ENCODE data around the gene LRRC23. TPM values are rescaled to one million over a fixed set of nuclear protein-coding genes. Genes with fewer than 3 reads are reported as not detected.
"Not testable (repeated sequence)": the region's sequence is repeated elsewhere in the genome, so short reads cannot be mapped to it uniquely, and the experiment has no call there.

LRRC23 gene
- total and polyA plus RNA-seq, 5 donors from 2014 or later: 2.2 to 6.6 (median 4.7) TPM

DNA sequence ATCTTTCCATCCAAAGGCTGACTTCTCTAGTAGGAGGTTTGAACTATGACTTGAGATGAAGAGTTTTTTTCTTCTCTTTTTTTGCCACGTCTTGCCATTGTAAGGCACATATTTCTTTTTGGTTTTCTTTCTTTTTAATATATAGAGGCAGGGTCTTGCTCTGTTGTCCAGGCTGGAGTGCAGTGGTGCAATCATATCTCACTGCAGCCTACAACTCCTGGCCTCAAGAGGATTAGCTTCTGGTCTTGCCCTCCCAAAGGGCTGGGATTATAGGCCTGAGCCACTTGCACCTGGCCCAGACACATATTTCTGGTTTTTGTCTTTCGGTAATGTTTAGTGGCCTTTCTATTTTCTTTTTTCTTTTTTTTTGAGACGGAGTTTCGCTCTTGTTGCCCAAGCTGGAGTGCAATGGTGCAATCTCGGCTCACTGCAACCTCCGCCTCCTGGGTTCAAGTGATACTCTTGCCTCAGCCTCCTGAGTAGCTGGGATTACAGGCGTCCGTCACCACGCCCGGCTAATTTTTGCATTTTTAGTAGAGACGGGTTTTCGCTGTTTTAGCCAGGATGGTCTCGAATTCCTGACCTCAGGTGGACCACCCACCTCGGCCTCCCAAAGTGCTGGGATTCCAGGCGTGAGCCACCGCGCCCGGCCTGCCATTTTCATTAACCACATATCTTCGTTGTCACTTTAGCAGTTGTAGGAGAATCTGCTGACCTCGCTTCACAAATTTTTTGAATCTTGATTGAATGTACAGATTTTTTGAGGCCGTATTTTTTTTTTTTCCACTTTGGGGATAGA lies 14.6 kb upstream of the LRRC23 start:
- H3K36me3 ChIP-seq (ENCODE audit: control insufficient read depth, insufficient read depth, low read length); DNase-seq; H3K27me3 ChIP-seq (ENCODE audit: control insufficient read depth, insufficient read depth, low read length); H3K27me3 Mint-ChIP-seq; H3K9me3 ChIP-seq (ENCODE audit: control insufficient read depth in 2 of 2, low read length in 2 of 2); H3K36me3 Mint-ChIP-seq; H3K9me3 Mint-ChIP-seq; ATAC-seq (ENCODE audit: low read depth in 2 of 2): not testable (repeated sequence)
- Histone ChIP-seq H3K27ac (ENCODE audit: insufficient read depth, low read length, poor library complexity, severe bottlenecking) (peak overlapping the region; percentile 93), H3K4me1 (ENCODE audit: control insufficient read depth, insufficient read depth, low read length, poor library complexity, severe bottlenecking) (peaks cover 12% of the 10 kb centered on the region), H3K4me3 (ENCODE audit: low read depth, low read length) (peak overlapping the region; percentile 86)
- Mint-ChIP-seq H3K4me1 (peaks cover 4 to 21% (median 12%) of the 10 kb centered on the region in 4 donors), H3K4me3 (peak overlapping the region; percentile 43 to 86 (median 82)), H3K27ac (peak overlapping the region; percentile 60 to 95 (median 91))

DNA sequence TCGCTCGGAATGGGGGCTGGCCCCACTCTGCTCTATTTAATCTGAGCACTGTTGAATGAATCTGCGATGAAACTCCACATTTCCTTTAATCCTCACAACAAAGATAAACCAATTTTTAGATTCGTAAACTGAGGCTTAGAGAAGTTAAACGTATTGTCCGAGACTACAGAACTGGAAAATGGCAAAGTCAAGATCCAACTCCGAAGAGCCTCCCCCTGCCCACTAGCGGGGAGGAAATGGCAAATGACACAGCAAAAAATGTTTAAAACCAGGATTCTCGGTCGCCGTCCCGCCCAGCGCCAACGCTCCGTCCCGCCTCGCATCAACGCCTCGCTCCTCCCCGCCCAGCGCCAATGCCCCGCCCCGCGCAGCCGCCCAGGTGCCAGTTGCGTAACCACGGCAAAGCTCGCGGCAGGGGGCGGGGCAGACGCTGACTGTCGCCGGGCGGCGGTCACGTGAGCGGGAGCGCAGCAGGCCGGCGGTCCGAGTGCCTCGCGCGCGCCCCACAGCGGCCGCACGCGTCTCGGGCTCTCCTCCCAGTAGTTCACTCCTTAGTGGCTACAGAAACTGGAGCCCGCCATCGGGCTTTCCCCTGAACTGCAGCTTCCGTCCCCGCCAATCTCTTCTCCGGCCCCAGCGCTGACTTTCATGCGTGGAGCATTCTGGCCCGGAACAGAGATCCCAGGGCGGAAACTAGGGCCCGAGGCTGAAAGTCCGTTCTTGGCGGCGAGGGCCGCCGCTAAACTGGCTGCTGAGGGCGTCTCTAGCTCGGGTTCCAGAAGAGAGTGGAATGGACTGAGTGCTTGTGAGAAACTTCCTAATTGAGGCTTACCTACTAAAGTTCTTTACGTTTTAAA lies 13.6 kb upstream of the LRRC23 start:
- H3K27ac Mint-ChIP-seq: peak overlapping the region; percentile 60 to 95 (median 91)
- H3K27me3 Mint-ChIP-seq: no peaks in the 10 kb centered on the region
- H3K9me3 Mint-ChIP-seq: no peaks in the 10 kb centered on the region
- H3K9me3 ChIP-seq (ENCODE audit: control insufficient read depth in 2 of 2, low read length in 2 of 2): no peaks in the 10 kb centered on the region
- H3K27ac ChIP-seq (ENCODE audit: insufficient read depth, low read length, poor library complexity, severe bottlenecking): peak overlapping the region; percentile 93
- peak; percentile 96 to 97 for ATAC-seq (ENCODE audit: low read depth in 2 of 2)
- peak overlapping the region; percentile 85 to 97 (median 86) for H3K4me3 Mint-ChIP-seq
- peaks cover 4 to 19% (median 12%) of the 10 kb centered on the region in 4 donors for H3K4me1 Mint-ChIP-seq
- H3K4me3 ChIP-seq (ENCODE audit: low read depth, low read length): peak overlapping the region; percentile 92
- no peaks in the 10 kb centered on the region for H3K36me3 Mint-ChIP-seq
- DNase-seq: peak; percentile 98
- peaks cover 12% of the 10 kb centered on the region for H3K4me1 ChIP-seq (ENCODE audit: control insufficient read depth, insufficient read depth, low read length, poor library complexity, severe bottlenecking)
- H3K36me3 ChIP-seq (ENCODE audit: control insufficient read depth, insufficient read depth, low read length): no peaks in the 10 kb centered on the region
- no peaks in the 10 kb centered on the region for H3K27me3 ChIP-seq (ENCODE audit: control insufficient read depth, insufficient read depth, low read length)

DNA sequence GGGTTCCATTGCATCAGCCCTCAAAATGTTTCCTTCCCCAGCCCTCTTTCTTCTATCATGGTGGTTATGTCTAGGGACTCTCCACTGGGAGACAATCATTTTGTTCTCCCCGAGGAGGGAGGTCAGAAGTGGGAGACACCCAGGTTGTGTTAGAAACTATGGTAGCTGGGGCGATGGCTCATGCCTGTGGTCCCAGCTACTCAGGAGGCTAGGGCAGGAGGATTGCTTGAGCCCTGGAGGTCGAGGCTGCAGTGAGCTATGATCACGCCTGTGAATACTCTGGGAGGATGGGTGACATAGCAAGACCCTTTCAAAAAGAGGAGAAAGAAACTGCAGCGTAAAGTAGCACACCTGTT lies 13.0 kb upstream of the LRRC23 start:
- H3K27ac Mint-ChIP-seq: peak overlapping the region; percentile 17 to 95 (median 91)
- Histone ChIP-seq H3K27ac (ENCODE audit: insufficient read depth, low read length, poor library complexity, severe bottlenecking) (peak overlapping the region; percentile 93), H3K4me3 (ENCODE audit: low read depth, low read length) (peak overlapping the region; percentile 92), H3K9me3 (ENCODE audit: control insufficient read depth in 2 of 2, low read length in 2 of 2) (no peaks in the 10 kb centered on the region), H3K27me3 (ENCODE audit: control insufficient read depth, insufficient read depth, low read length) (no peaks in the 10 kb centered on the region), H3K36me3 (ENCODE audit: control insufficient read depth, insufficient read depth, low read length) (no peaks in the 10 kb centered on the region), H3K4me1 (ENCODE audit: control insufficient read depth, insufficient read depth, low read length, poor library complexity, severe bottlenecking) (peaks cover 12% of the 10 kb centered on the region)
- peaks cover 4 to 19% (median 12%) of the 10 kb centered on the region in 4 donors for H3K4me1 Mint-ChIP-seq
- ATAC-seq (ENCODE audit: low read depth in 2 of 2) (no peak), DNase-seq (no peak)
- no peaks in the 10 kb centered on the region for H3K27me3 Mint-ChIP-seq
- no peaks in the 10 kb centered on the region for H3K36me3 Mint-ChIP-seq
- peak overlapping the region; percentile 85 to 97 (median 86) for H3K4me3 Mint-ChIP-seq
- no peaks in the 10 kb centered on the region for H3K9me3 Mint-ChIP-seq

DNA sequence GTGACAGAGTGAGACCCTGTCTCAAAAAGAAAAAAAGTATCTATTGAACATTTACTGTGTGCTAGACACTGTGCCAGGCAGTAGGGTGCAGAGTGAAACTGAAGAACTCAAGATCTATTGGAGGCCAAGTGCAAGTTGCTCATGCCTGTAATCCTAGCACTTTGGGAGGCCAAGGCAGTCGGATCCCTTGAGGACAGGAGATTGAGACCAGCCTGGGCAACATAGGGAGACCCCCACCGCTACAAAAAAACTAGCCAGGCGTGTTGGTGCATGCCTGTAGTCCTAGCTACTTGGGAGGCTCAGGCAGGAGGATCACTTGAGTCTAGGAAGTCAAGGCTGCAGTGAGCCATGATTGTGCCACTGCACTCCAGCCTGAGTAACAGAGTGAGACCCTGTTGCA lies 11.9 kb upstream of the LRRC23 start:
- Mint-ChIP-seq H3K4me1 (peaks cover 4 to 19% (median 12%) of the 10 kb centered on the region in 4 donors), H3K4me3 (peak overlapping the region in 3 of 4 donors; percentile 7 to 86 (median 41)), H3K27ac (peak overlapping the region in 1 of 3 donors; percentile 91)
- H3K4me3 ChIP-seq (ENCODE audit: low read depth, low read length); H3K27me3 ChIP-seq (ENCODE audit: control insufficient read depth, insufficient read depth, low read length); ATAC-seq (ENCODE audit: low read depth in 2 of 2); H3K9me3 Mint-ChIP-seq; H3K36me3 Mint-ChIP-seq; H3K9me3 ChIP-seq (ENCODE audit: control insufficient read depth in 2 of 2, low read length in 2 of 2); H3K36me3 ChIP-seq (ENCODE audit: control insufficient read depth, insufficient read depth, low read length); H3K27me3 Mint-ChIP-seq; H3K27ac ChIP-seq (ENCODE audit: insufficient read depth, low read length, poor library complexity, severe bottlenecking); DNase-seq: not testable (repeated sequence)
- H3K4me1 ChIP-seq (ENCODE audit: control insufficient read depth, insufficient read depth, low read length, poor library complexity, severe bottlenecking): peaks cover 12% of the 10 kb centered on the region

DNA sequence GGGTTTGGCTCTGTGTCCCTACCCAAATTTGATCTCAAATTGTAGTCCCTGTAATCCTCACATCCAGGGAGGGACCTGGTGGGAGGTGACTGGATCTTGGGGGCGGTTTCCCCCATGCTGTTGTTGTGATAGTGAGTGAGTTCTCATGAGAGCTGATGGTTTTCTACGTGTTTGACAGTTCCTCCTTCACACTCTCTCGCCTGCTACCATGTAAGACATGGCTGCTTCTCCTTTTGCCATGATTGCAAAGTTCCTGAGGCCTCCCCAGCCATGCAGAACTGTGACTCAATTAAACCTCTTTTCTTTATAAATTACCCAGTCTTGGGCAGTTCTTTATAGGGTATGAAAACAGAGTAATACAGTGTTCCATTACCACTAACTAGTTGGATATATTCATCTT lies 10.3 kb upstream of the LRRC23 start:
- no peaks in the 10 kb centered on the region for H3K36me3 Mint-ChIP-seq

DNA sequence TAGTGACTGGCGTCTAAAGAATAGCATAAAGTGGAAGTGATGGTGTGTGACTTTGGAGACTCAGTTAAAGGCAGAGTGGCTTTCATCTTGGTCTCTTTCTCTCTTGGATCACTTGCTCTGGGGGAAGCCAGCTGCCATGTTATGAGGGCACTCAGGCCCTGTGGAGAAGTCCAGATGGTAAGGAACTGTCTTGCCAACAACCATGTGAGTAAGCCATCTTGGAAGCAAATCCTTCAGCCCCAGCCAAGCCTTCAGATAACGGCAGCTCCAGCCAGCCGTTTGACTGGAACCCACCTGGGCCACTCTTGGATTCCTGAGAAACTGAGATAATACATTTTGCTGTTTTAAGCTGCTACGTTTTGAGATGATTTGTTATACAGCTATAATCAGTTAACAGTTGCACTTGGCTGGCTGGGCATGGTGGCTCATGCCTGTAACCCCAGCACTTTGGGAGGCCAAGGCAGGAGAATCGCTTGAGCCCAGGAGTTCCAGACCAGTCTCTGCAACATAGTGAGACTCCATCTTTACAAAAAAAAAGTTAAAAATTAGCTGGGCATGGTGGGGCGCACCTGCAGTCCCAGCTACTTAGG lies 7.7 kb upstream of the LRRC23 start:
- no peaks in the 10 kb centered on the region for H3K9me3 ChIP-seq (ENCODE audit: control insufficient read depth in 2 of 2, low read length in 2 of 2)
- H3K36me3 Mint-ChIP-seq: no peaks in the 10 kb centered on the region

More for the DNA sequence above, 10.3 kb upstream of the LRRC23 start:
- no peaks in the 10 kb centered on the region for H3K36me3 ChIP-seq (ENCODE audit: control insufficient read depth, insufficient read depth, low read length)
- H3K9me3 Mint-ChIP-seq: no peaks in the 10 kb centered on the region
- no peaks in the 10 kb centered on the region for H3K9me3 ChIP-seq (ENCODE audit: control insufficient read depth in 2 of 2, low read length in 2 of 2)
- peaks cover 12% of the 10 kb centered on the region for H3K4me1 ChIP-seq (ENCODE audit: control insufficient read depth, insufficient read depth, low read length, poor library complexity, severe bottlenecking)
- peaks cover 4 to 19% (median 12%) of the 10 kb centered on the region in 4 donors for H3K4me1 Mint-ChIP-seq
- no peaks in the 10 kb centered on the region for H3K27me3 Mint-ChIP-seq
- H3K4me3 Mint-ChIP-seq: peak overlapping the region in 1 of 4 donors; percentile 71
- ATAC-seq (ENCODE audit: low read depth in 2 of 2) (no peak), DNase-seq (no peak)
- H3K27me3 ChIP-seq (ENCODE audit: control insufficient read depth, insufficient read depth, low read length): no peaks in the 10 kb centered on the region
- H3K27ac ChIP-seq (ENCODE audit: insufficient read depth, low read length, poor library complexity, severe bottlenecking): no peak overlapping the region
- no peak overlapping the region for H3K4me3 ChIP-seq (ENCODE audit: low read depth, low read length)
- H3K27ac Mint-ChIP-seq: no peak overlapping the region

DNA sequence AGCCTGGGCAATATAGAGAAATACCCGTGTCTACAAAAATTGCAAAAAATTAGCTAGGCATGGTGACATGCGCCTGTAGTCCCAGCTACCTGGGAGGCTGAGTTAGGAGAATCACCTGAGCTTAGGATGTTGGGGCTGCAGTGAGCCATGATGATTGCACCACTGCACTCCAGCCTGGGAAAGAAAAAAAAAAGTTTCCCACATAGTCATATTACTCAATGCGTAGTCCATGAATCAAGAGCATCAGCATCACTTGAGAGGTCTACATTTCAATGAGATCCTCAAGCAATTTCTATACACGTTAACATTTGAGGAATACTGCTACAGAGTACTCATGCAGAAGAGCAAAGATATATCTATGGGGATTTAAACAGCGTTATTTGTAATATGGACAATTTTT lies 5.2 kb upstream of the LRRC23 start:
- Histone ChIP-seq H3K36me3 (ENCODE audit: control insufficient read depth, insufficient read depth, low read length) (no peaks in the 10 kb centered on the region), H3K4me1 (ENCODE audit: control insufficient read depth, insufficient read depth, low read length, poor library complexity, severe bottlenecking) (peaks cover 3% of the 10 kb centered on the region), H3K9me3 (ENCODE audit: control insufficient read depth in 2 of 2, low read length in 2 of 2) (no peaks in the 10 kb centered on the region), H3K27ac (ENCODE audit: insufficient read depth, low read length, poor library complexity, severe bottlenecking) (no peak overlapping the region), H3K4me3 (ENCODE audit: low read depth, low read length) (no peak overlapping the region), H3K27me3 (ENCODE audit: control insufficient read depth, insufficient read depth, low read length) (no peaks in the 10 kb centered on the region)
- no peaks in the 10 kb centered on the region for H3K27me3 Mint-ChIP-seq
- DNase-seq (no peak), ATAC-seq (ENCODE audit: low read depth in 2 of 2) (no peak)
- H3K9me3 Mint-ChIP-seq: no peaks in the 10 kb centered on the region
- no peak overlapping the region for H3K27ac Mint-ChIP-seq
- no peaks in the 10 kb centered on the region for H3K36me3 Mint-ChIP-seq
- peaks cover 0 to 7% (median 5%) of the 10 kb centered on the region in 4 donors for H3K4me1 Mint-ChIP-seq
- no peak overlapping the region for H3K4me3 Mint-ChIP-seq

More for the DNA sequence above, 7.7 kb upstream of the LRRC23 start:
- Mint-ChIP-seq H3K9me3 (no peaks in the 10 kb centered on the region), H3K4me3 (no peak overlapping the region), H3K27me3 (no peaks in the 10 kb centered on the region), H3K27ac (peak overlapping the region in 1 of 3 donors; percentile 69), H3K4me1 (peaks cover 1 to 7% (median 5%) of the 10 kb centered on the region in 4 donors)
- DNase-seq: no peak
- no peak overlapping the region for H3K27ac ChIP-seq (ENCODE audit: insufficient read depth, low read length, poor library complexity, severe bottlenecking)
- no peaks in the 10 kb centered on the region for H3K36me3 ChIP-seq (ENCODE audit: control insufficient read depth, insufficient read depth, low read length)
- no peak overlapping the region for H3K4me3 ChIP-seq (ENCODE audit: low read depth, low read length)
- H3K27me3 ChIP-seq (ENCODE audit: control insufficient read depth, insufficient read depth, low read length): no peaks in the 10 kb centered on the region
- ATAC-seq (ENCODE audit: low read depth in 2 of 2): no peak
- no peaks in the 10 kb centered on the region for H3K4me1 ChIP-seq (ENCODE audit: control insufficient read depth, insufficient read depth, low read length, poor library complexity, severe bottlenecking)

Measured in CD4-positive, CD25-positive, alpha-beta regulatory T cell (primary cell).